Upper lobe of left lung (tissue), 4 donors: ENCODE results near the gene FRY.

Source experiments
- EP300 ChIP-seq, 4 donors: sonication (generic); formaldehyde crosslinking; IDR thresholded peaks; one replicate each; pipeline ENCODE4 v1.5.1; 2017; ENCODE audit warnings: antibody characterized with exemption in 4 of 4, control low read depth in 2 of 4
- POLR2A ChIP-seq, 4 donors: fragments of 450-650 bp; IDR thresholded peaks; one replicate each; pipeline ENCODE4 v1.5.1; 2016 to 2017; ENCODE audit warnings: antibody characterized with exemption in 4 of 4, mild to moderate bottlenecking in 2 of 4
- TF ChIP-seq, protein P1 (sequence below), 6 experiments: fragments of 450-650 bp in 4 of 6; fragments of 200-600 bp in 2 of 6; sonication (generic) in 2 of 6; IDR thresholded peaks; one replicate each; pipeline ENCODE4 v1.5.1; 2016 to 2019; ENCODE audit warnings: antibody characterized with exemption in 6 of 6

DNA sequence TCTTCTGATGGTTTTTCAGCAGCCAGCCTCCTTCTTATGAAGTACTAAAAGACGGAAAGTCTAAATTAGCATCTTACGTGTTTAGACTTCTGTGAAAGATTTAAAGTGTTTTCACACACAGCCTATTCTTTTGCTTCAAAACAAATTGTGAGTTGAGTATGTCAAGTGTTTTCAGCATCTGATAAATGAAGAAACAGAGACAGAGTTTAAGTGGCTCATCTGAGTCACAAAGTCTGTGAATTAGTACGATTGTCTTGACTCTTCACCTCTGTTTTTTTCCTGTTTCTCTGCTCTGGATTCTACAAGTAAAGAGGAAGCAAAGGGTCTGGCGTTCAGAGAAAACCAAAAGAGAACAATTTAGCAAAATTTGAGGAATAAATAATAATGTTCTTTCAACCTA lies 116.4 kb downstream of the FRY start:
- TF ChIP-seq, protein P1, sequence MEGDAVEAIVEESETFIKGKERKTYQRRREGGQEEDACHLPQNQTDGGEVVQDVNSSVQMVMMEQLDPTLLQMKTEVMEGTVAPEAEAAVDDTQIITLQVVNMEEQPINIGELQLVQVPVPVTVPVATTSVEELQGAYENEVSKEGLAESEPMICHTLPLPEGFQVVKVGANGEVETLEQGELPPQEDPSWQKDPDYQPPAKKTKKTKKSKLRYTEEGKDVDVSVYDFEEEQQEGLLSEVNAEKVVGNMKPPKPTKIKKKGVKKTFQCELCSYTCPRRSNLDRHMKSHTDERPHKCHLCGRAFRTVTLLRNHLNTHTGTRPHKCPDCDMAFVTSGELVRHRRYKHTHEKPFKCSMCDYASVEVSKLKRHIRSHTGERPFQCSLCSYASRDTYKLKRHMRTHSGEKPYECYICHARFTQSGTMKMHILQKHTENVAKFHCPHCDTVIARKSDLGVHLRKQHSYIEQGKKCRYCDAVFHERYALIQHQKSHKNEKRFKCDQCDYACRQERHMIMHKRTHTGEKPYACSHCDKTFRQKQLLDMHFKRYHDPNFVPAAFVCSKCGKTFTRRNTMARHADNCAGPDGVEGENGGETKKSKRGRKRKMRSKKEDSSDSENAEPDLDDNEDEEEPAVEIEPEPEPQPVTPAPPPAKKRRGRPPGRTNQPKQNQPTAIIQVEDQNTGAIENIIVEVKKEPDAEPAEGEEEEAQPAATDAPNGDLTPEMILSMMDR (IDR thresholded peaks at IDR 0.05), result no peak
- TF ChIP-seq EP300 (IDR thresholded peaks at IDR 0.05) (no peak), POLR2A (IDR thresholded peaks at IDR 0.05) (no peak)
